ENCODE measurements around the gene SHANK2. TPM values are rescaled to one million over a fixed set of nuclear protein-coding genes. Genes with fewer than 3 reads are reported as not detected.

The SHANK2 gene
- total RNA-seq, 1 donor from 2014 or later = 10.5 TPM

DNA sequence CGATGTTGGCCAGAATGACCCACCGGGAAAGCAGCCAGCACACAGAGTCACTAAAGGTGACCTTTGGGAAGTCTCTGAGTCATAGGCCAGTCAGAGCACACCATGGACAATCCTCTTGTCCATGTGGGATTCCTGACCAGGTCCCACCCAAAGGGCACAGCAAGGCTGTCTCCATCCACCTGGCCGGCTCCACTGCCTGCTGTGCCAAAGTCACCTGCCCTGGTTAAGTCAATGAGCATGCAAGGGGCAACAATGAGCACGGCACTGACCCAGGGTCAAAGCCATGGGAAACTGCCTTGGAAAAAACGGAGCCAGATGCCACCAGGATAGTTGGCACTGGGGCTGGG lies 49.8 kb downstream of the SHANK2 start:
- Mint-ChIP-seq H3K4me3 (ENCODE audit: unreplicated experiment) (no peak overlapping the region), H3K27me3 (ENCODE audit: unreplicated experiment) (peaks cover under 1% of the 10 kb centered on the region), H3K27ac (ENCODE audit: unreplicated experiment) (no peak overlapping the region), H3K9me3 (ENCODE audit: unreplicated experiment) (no peaks in the 10 kb centered on the region), H3K4me1 (ENCODE audit: unreplicated experiment) (peaks cover 3% of the 10 kb centered on the region), H3K36me3 (ENCODE audit: low read depth, unreplicated experiment) (no peaks in the 10 kb centered on the region)
- no peak for DNase-seq (ENCODE audit: low spot score)
- TF ChIP-seq, protein P1, sequence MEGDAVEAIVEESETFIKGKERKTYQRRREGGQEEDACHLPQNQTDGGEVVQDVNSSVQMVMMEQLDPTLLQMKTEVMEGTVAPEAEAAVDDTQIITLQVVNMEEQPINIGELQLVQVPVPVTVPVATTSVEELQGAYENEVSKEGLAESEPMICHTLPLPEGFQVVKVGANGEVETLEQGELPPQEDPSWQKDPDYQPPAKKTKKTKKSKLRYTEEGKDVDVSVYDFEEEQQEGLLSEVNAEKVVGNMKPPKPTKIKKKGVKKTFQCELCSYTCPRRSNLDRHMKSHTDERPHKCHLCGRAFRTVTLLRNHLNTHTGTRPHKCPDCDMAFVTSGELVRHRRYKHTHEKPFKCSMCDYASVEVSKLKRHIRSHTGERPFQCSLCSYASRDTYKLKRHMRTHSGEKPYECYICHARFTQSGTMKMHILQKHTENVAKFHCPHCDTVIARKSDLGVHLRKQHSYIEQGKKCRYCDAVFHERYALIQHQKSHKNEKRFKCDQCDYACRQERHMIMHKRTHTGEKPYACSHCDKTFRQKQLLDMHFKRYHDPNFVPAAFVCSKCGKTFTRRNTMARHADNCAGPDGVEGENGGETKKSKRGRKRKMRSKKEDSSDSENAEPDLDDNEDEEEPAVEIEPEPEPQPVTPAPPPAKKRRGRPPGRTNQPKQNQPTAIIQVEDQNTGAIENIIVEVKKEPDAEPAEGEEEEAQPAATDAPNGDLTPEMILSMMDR (IDR thresholded peaks at IDR 0.05; ENCODE audit: unreplicated experiment) = no peak

Other genes with a start within 250 kb of the SHANK2 start
- 130 TPM for gene DHCR7, start 195.8 kb upstream of the SHANK2 start, total RNA-seq (ENCODE audit: unreplicated experiment)
- gene NADSYN1, start 200.6 kb upstream of the SHANK2 start, total RNA-seq (ENCODE audit: unreplicated experiment) = 69.0 TPM

Measured in endothelial cell (in vitro differentiated cells).